Panc1 (cell line): Measurements from ENCODE around the gene IQCN. TPM values are rescaled to one million over a fixed set of nuclear protein-coding genes. Genes with fewer than 3 reads are reported as not detected.

ENCODE experiments used
- ATAC-seq: fragments of 200-7000 bp; cut with Tn5 transposase; 2 replicates; pipeline ENCODE4 v1.9.1; 2020; ENCODE audit warnings: mild to moderate bottlenecking, moderate library complexity
- BruUV-seq: library from RNA; stranded (reverse); fragments of 400-500 nt; replicated peaks from 2 replicates; lab custom pipeline; 2021; lab: Mats Ljungman, UMichigan
- CTCF ChIA-PET: fragments of 300-600 bp; sonication (Branson Sonifier 250); formaldehyde crosslinking; loops from one replicate; lab custom pipeline; 2022; ENCODE audit warnings: antibody characterized with exemption; lab: Charles Lee
- POLR2A ChIA-PET: fragments of 300-600 bp; sonication (Branson Sonifier 250); formaldehyde crosslinking; loops from one replicate; lab custom pipeline; 2022; ENCODE audit warnings: antibody characterized with exemption; lab: Charles Lee
- DNase-seq: peaks from one replicate; pipeline ENCODE4 v3.0.0-alpha.2; 2010; ENCODE audit warnings: low read depth, low spot score
- H3K27ac ChIP-seq: 2 replicates; pipeline ENCODE4 v1.5.1; 2011; ENCODE audit warnings: mild to moderate bottlenecking, low read length, inconsistent platforms
- H3K27me3 ChIP-seq: fragments of 200-500 bp; sonication (Bioruptor generic); 2 replicates; pipeline ENCODE4 v1.6.0; 2014; ENCODE audit warnings: low read length, inconsistent platforms; ENCODE audit not compliant: control insufficient read depth, insufficient read depth
- H3K36me3 ChIP-seq: fragments of 200-500 bp; sonication (Bioruptor generic); 2 replicates; pipeline ENCODE4 v1.5.1; 2014; ENCODE audit warnings: inconsistent platforms, mild to moderate bottlenecking, low read length, moderate library complexity; ENCODE audit not compliant: control insufficient read depth, insufficient read depth
- H3K4me1 ChIP-seq: 2 replicates; pipeline ENCODE4 v1.5.1; 2011; ENCODE audit warnings: inconsistent platforms, mild to moderate bottlenecking, low read length, moderate library complexity; ENCODE audit not compliant: control insufficient read depth, insufficient read depth
- H3K4me3 ChIP-seq, 2 experiments: 2 replicates each; pipeline ENCODE4 v1.5.1; 2011 to 2012; ENCODE audit warnings: low read depth in 2 of 2, low read length in 2 of 2, mild to moderate bottlenecking in 2 of 2, inconsistent platforms in 1 of 2, moderate library complexity in 1 of 2
- H3K9me3 ChIP-seq: fragments of 200-500 bp; sonication (Bioruptor generic); 2 replicates; pipeline ENCODE4 v1.5.1; 2014; ENCODE audit warnings: low read depth, mild to moderate bottlenecking, inconsistent platforms, low read length, moderate library complexity; ENCODE audit not compliant: control insufficient read depth, insufficient read depth
- CTCF ChIP-seq: fragments of 450-650 bp; IDR thresholded peaks from 2 replicates; pipeline ENCODE4 v1.5.1; 2017; ENCODE audit warnings: mild to moderate bottlenecking
- POLR2AphosphoS5 ChIP-seq: IDR thresholded peaks from 2 replicates; pipeline ENCODE4 v1.6.1; 2012; ENCODE audit warnings: mild to moderate bottlenecking, low read depth, low read length, moderate library complexity
- REST ChIP-seq, 2 experiments: IDR thresholded peaks; 2 replicates each; pipeline ENCODE4 v1.6.1; 2011 to 2012; ENCODE audit warnings: low read depth in 2 of 2, control low read depth in 1 of 2, low read length in 1 of 2, mild to moderate bottlenecking in 1 of 2, moderate library complexity in 1 of 2; ENCODE audit not compliant: insufficient read depth in 1 of 2
- SIN3A ChIP-seq: IDR thresholded peaks from 2 replicates; pipeline ENCODE4 v1.6.1; 2012; ENCODE audit warnings: low read depth, mild to moderate bottlenecking, low read length, moderate library complexity, borderline replicate concordance; ENCODE audit not compliant: insufficient read depth
- TCF7L2 ChIP-seq: IDR thresholded peaks from 2 replicates; pipeline ENCODE4 v1.6.1; 2011; ENCODE audit warnings: mild to moderate bottlenecking, low read depth, low read length, inconsistent platforms
- in situ Hi-C: cut with HindIII; loops from 2 replicates; pipeline ENCODE4 v1.10.0; 2016; ENCODE audit warnings: low sequenced_read_pairs, low pct_unique_long_range_greater_than_20kb
- intact Hi-C: fragments of 100-400 bp; cut with micrococcal nuclease; formaldehyde crosslinking; loops from one replicate; pipeline ENCODE4 v1.10.0; 2022; ENCODE audit not compliant: unreplicated experiment
- total RNA-seq: library from RNA; stranded (reverse); gene quantifications from one replicate; pipeline ENCODE4 v1.2.1, GENCODE V29; 2021; ENCODE audit not compliant: unreplicated experiment

The IQCN gene
- total RNA-seq, 1 experiment from 2014 or later = 2.5 TPM

GRCh38 chr19:18252370-18252717, 21.9 kb downstream of the IQCN start:
- Histone ChIP-seq H3K9me3 (no peaks in the 10 kb centered on the region), H3K27me3 (no peaks in the 10 kb centered on the region), H3K4me1 (no peaks in the 10 kb centered on the region), H3K36me3 (no peaks in the 10 kb centered on the region), H3K4me3 (no peak overlapping the region), H3K27ac (no peak overlapping the region)
- DNase-seq = no peak
- no peak for ATAC-seq
- in situ Hi-C loops = no loop called here
- ChIA-PET CTCF (interaction anchor here (0.6 to 1.6 kb wide), 8 partner anchors 43 to 207 kb away, joined by 3 to 15 read pairs (median 4); no protein-coding TSS in a partner anchor), POLR2A (interaction anchor here (0.5 kb wide), 3 partner anchors 146 to 355 kb away, joined by 3 to 5 read pairs (median 3); no protein-coding TSS in a partner anchor)
- BruUV-seq = no TSS peak
- no peak for TF ChIP-seq SIN3A
- no peak for TF ChIP-seq TCF7L2
- TF ChIP-seq POLR2AphosphoS5 = no peak
- TF ChIP-seq CTCF = no peak
- TF ChIP-seq REST (IDR thresholded peaks at IDR 0.05; ENCODE audit: insufficient read depth in 1 of 2, low read depth in 2 of 2, low read length in 1 of 2) = no peak
- intact Hi-C loops = loop anchor here (5.0 kb wide), 1 partner anchor 45 kb away; no protein-coding TSS in a partner anchor

GRCh38 chr19:18251587-18252369, 22.5 kb downstream of the IQCN start:
- DNase-seq (peak; percentile 62), ATAC-seq (peak; percentile 89)
- no peak overlapping the region for H3K27ac ChIP-seq
- no peak overlapping the region for H3K4me3 ChIP-seq
- ChIA-PET POLR2A (interaction anchor here (0.5 kb wide), 3 partner anchors 146 to 355 kb away, joined by 3 to 5 read pairs (median 3); no protein-coding TSS in a partner anchor), CTCF (interaction anchor here (0.7 to 1.6 kb wide), 6 partner anchors 42 to 207 kb away, joined by 3 to 15 read pairs (median 8); no protein-coding TSS in a partner anchor)
- no peaks in the 10 kb centered on the region for H3K36me3 ChIP-seq
- in situ Hi-C loops (no loop called here), intact Hi-C loops (loop anchor here (5.0 kb wide), 1 partner anchor 44 kb away; no protein-coding TSS in a partner anchor)
- H3K27me3 ChIP-seq = no peaks in the 10 kb centered on the region
- TF ChIP-seq POLR2AphosphoS5 (no peak), CTCF (peak; percentile 81)
- BruUV-seq = no TSS peak
- no peaks in the 10 kb centered on the region for H3K4me1 ChIP-seq
- no peaks in the 10 kb centered on the region for H3K9me3 ChIP-seq
